ENCODE data around the gene ULK4.

DNA sequence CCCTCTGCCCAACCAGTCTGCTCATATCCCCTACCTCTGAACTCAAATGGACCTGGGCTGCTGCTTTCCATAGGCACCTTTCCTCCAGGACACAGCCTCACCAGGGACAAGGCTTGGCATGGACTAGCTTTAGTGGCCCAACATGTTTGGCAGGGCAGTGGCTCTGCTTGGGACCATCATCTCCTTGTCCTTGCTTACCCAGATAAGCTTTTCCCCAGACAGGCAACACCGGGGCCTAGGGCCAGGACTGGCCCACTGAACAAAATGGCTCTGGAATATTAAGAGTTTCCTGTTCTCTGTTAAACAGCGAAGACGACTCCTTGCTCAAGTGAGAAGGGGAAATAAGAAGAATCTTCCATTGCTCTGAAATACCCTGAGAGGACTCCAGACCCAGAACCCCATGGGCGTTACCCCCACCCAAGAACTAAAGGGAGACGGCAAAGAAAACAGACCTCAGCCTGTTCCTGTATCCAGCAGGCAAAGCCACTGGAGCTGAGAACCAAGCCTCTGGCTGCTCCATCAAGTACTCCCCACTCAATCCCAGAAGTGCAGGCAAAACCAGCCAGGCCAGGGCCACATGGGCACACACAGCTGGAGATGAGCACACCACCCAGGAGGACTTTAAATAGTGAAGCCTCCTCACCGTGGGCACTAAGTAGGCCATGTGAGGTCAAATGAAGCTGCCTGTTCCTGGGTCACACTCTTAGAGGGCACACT, 717.1 kb downstream of the ULK4 start:
- TF ChIP-seq CTCF (IDR thresholded peaks at IDR 0.05; ENCODE audit: low read depth, low read length, poor library complexity, severe bottlenecking), result no peak
- no peak for TF ChIP-seq EZH2phosphoT487 (IDR thresholded peaks at IDR 0.05; ENCODE audit: borderline replicate concordance, low read length)

Data from DOHH2 (cell line).